ENCODE measurements around the gene MMP2.

- TF ChIP-seq CTCF (IDR thresholded peaks at IDR 0.05) (no peak), SIN3A (IDR thresholded peaks at IDR 0.05; ENCODE audit: borderline replicate concordance, insufficient read depth, low read depth, low read length) (no peak), POLR2AphosphoS5 (IDR thresholded peaks at IDR 0.05; ENCODE audit: low read depth, low read length) (no peak)
These were observed 48.9 kb downstream of the MMP2 start for GRCh38 chr16:55527885-55528284.
